Glutamatergic neuron (in vitro differentiated cells): Measurements from ENCODE around the gene FHIT. TPM values are rescaled to one million over a fixed set of nuclear protein-coding genes. Genes with fewer than 3 reads are reported as not detected.

ENCODE experiments used
- DNase-seq: peaks from one replicate; pipeline ENCODE4 v3.0.0; 2022
- H3K27ac Mint-ChIP-seq: one replicate; pipeline ENCODE4 v1.8.0; 2020; ENCODE audit warnings: mild to moderate bottlenecking, mixed read lengths, inconsistent platforms; ENCODE audit not compliant: unreplicated experiment
- H3K27me3 Mint-ChIP-seq: one replicate; pipeline ENCODE4 v1.8.0; 2020; ENCODE audit warnings: mild to moderate bottlenecking, moderate library complexity, mixed read lengths, inconsistent platforms; ENCODE audit not compliant: unreplicated experiment
- H3K36me3 Mint-ChIP-seq: one replicate; pipeline ENCODE4 v1.8.0; 2020; ENCODE audit warnings: mild to moderate bottlenecking, mixed read lengths, inconsistent platforms; ENCODE audit not compliant: unreplicated experiment
- H3K4me1 Mint-ChIP-seq: one replicate; pipeline ENCODE4 v1.8.0; 2020; ENCODE audit warnings: mild to moderate bottlenecking, low read depth, mixed read lengths, inconsistent platforms; ENCODE audit not compliant: unreplicated experiment
- H3K4me3 Mint-ChIP-seq: one replicate; pipeline ENCODE4 v1.8.0; 2020; ENCODE audit warnings: mild to moderate bottlenecking, mixed read lengths, inconsistent platforms; ENCODE audit not compliant: unreplicated experiment
- H3K9me3 Mint-ChIP-seq: one replicate; pipeline ENCODE4 v1.8.0; 2020; ENCODE audit warnings: mild to moderate bottlenecking, moderate library complexity, mixed read lengths, inconsistent platforms; ENCODE audit not compliant: unreplicated experiment
- CTCF ChIP-seq: fragments of 200-600 bp; sonication (generic); IDR thresholded peaks from one replicate; pipeline ENCODE4 v1.5.0; 2021; ENCODE audit not compliant: partially characterized antibody, unreplicated experiment
- total RNA-seq: library from RNA; stranded (reverse); fragmentation: NEBNext Ultra II Directional; extraction: Animal tissue kit (Norgen Biotek cat#: 25700); gene quantifications from one replicate; pipeline ENCODE4 v1.2.1, GENCODE V29; 2021; ENCODE audit not compliant: unreplicated experiment

Gene FHIT
- total RNA-seq, 1 donor from 2014 or later = 15.2 TPM

DNA sequence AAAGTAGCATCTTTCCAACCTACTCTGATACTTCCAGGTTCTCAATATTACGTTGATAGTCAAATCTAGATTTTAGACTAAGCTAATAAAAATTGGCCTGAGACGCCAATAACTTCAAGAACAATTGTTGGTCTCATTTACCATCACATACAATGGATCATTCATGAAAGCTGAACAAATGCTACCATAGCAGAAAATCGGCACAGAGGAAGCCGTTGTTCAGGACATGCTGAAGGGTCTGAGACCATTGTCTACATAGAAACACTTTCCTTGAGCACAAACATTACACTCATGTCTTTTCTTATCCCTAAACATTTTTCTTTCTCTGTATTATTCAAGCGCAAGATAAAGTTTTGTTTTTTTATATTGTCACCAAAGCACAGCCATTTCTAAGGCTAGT lies 37.2 kb upstream of the FHIT start:
- Mint-ChIP-seq H3K9me3 (no peaks in the 10 kb centered on the region), H3K4me3 (no peak overlapping the region), H3K36me3 (no peaks in the 10 kb centered on the region), H3K27me3 (no peaks in the 10 kb centered on the region), H3K27ac (no peak overlapping the region), H3K4me1 (no peaks in the 10 kb centered on the region)
- TF ChIP-seq CTCF = no peak
- DNase-seq = no peak

DNA sequence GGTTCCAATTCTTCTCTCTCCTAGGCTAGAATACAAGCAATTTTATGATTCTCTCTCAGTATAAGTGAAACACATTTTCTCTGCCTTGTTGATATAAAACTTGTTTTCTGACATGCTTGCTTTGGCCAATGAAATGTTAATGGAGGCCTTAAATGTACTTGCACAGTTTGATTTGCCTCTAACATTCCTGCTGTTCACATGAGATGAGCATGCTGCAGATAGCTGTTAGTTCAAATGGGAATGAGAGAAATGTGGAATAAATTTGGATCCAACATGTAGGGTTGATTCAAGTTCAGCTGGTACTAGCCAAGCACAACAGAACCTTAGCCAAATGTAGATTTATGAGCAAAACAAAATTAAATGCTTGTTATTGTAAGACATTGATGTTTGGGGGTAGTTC lies 32.6 kb upstream of the FHIT start:
- DNase-seq = no peak
- H3K27me3 Mint-ChIP-seq = no peaks in the 10 kb centered on the region
- no peaks in the 10 kb centered on the region for H3K9me3 Mint-ChIP-seq
- H3K36me3 Mint-ChIP-seq = no peaks in the 10 kb centered on the region
- no peak overlapping the region for H3K4me3 Mint-ChIP-seq
- H3K4me1 Mint-ChIP-seq = no peaks in the 10 kb centered on the region
- no peak for TF ChIP-seq CTCF
- no peak overlapping the region for H3K27ac Mint-ChIP-seq

- H3K4me3 Mint-ChIP-seq = no peak overlapping the region
- DNase-seq = no peak
- no peaks in the 10 kb centered on the region for H3K27me3 Mint-ChIP-seq
- no peaks in the 10 kb centered on the region for H3K36me3 Mint-ChIP-seq
- no peak for TF ChIP-seq CTCF
- H3K9me3 Mint-ChIP-seq = no peaks in the 10 kb centered on the region
- H3K4me1 Mint-ChIP-seq = no peaks in the 10 kb centered on the region
- H3K27ac Mint-ChIP-seq = no peak overlapping the region
These were observed 27.5 kb upstream of the FHIT start for GRCh38 chr3:61278713-61279112.

- no peak overlapping the region for H3K27ac Mint-ChIP-seq
These were observed 26.2 kb upstream of the FHIT start for GRCh38 chr3:61277411-61277810.

DNA sequence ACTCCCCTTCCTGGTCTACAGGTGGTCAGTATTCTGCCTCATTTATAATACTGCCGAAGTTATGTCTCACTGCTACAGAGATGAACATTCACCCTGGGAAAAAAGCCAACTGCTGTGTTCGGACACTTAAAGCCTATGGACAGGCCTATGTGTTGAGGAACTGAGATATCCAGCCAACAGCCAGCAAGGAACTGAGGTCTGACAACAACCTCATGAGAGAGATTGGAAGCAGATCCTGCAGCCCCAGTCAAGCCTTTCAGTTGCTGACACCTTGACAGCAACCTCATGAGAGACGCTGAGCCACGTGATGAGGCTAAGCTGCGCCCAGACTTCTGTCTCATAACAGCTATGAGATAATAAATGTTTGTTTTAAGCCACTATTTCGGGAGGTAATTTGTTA lies 18.2 kb upstream of the FHIT start:
- H3K27ac Mint-ChIP-seq = no peak overlapping the region
- no peak for DNase-seq
- H3K27me3 Mint-ChIP-seq = no peaks in the 10 kb centered on the region
- no peaks in the 10 kb centered on the region for H3K4me1 Mint-ChIP-seq
- H3K4me3 Mint-ChIP-seq = no peak overlapping the region
- TF ChIP-seq CTCF = no peak
- H3K36me3 Mint-ChIP-seq = no peaks in the 10 kb centered on the region
- no peaks in the 10 kb centered on the region for H3K9me3 Mint-ChIP-seq

More at GRCh38 chr3:61277411-61277810, 26.2 kb upstream of the FHIT start:
- no peaks in the 10 kb centered on the region for H3K9me3 Mint-ChIP-seq
- TF ChIP-seq CTCF = no peak
- H3K4me3 Mint-ChIP-seq = no peak overlapping the region
- H3K4me1 Mint-ChIP-seq = no peaks in the 10 kb centered on the region
- H3K27me3 Mint-ChIP-seq = no peaks in the 10 kb centered on the region
- H3K36me3 Mint-ChIP-seq = no peaks in the 10 kb centered on the region
- DNase-seq = no peak
